IPS DF 6.9 (cell line): ENCODE measurements around the gene RIMS1.
"Not testable (repeated sequence)": the region's sequence is repeated elsewhere in the genome, so short reads cannot be mapped to it uniquely, and the experiment has no call there.

Experiments used
- DNase-seq: peaks from one replicate; pipeline ENCODE4 v3.0.0-alpha.2; 2013; ENCODE audit warnings: low read depth, low spot score
- H3K27ac ChIP-seq: one replicate; pipeline ENCODE4 v1.5.1; 2013; ENCODE audit warnings: low read length, control low read depth
- H3K27me3 ChIP-seq: 2 replicates; pipeline ENCODE4 v1.6.1; 2013; ENCODE audit warnings: mild to moderate bottlenecking, low read length; ENCODE audit not compliant: control insufficient read depth, insufficient read depth
- H3K36me3 ChIP-seq: 2 replicates; pipeline ENCODE4 v1.6.1; 2013; ENCODE audit warnings: low read length; ENCODE audit not compliant: control insufficient read depth, insufficient read depth
- H3K4me1 ChIP-seq: 2 replicates; pipeline ENCODE4 v1.6.1; 2013; ENCODE audit warnings: low read length; ENCODE audit not compliant: control insufficient read depth, insufficient read depth
- H3K4me3 ChIP-seq: 2 replicates; pipeline ENCODE4 v1.5.1; 2013; ENCODE audit warnings: mild to moderate bottlenecking, low read length
- H3K9me3 ChIP-seq: 2 replicates; pipeline ENCODE4 v1.6.1; 2013; ENCODE audit warnings: low read length, inconsistent platforms; ENCODE audit not compliant: control insufficient read depth, insufficient read depth
- WGBS: extraction: QIAGEN DNeasy Blood & Tissue Kit; methylation state at CpG from one replicate; pipeline ENCODE4 v1.1.7; 2013; ENCODE audit warnings: mixed read lengths, missing lambda C conversion rate; ENCODE audit not compliant: insufficient read length, insufficient coverage; 5-methylcytosine and 5-hydroxymethylcytosine counted together

Gene RIMS1

DNA sequence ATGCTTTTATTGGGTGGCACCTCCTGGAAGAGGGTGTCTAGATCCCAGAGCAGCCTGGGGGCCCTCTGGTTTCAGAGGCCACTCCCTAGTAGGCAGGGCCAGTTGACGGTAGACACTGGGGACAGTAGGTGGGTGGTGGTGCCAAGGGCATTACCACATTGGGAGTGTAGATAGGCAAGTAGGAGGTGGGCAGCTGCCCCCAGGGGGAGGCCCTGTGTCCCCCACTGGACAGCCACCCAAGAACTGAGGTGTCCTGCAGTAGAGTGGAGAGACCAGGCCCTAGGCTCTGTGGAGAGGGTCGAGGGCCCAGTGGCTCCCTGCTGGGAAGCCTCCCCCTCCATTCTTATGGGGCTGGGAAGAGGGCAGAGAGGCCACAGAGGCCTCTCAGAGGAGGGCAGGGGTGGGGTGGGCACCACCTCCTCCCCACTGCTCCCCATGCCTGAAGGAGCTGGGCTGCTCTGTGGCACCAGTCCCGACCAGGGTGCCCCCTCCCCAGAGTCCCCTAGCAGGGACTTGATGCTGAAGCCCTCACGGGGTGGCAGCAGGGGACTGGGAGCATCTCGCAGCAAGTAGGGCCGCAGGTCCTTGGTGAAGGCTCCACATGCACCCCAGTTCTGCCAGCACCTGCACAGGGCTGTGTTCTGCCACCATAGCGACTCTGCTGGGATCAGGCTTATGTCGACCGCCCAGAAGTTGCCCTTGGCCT, 430.5 kb downstream of the RIMS1 start:
- no peak overlapping the region for H3K4me3 ChIP-seq
- H3K4me1 ChIP-seq = no peaks in the 10 kb centered on the region
- DNase-seq = no peak
- no peak overlapping the region for H3K27ac ChIP-seq
- H3K36me3 ChIP-seq = no peaks in the 10 kb centered on the region
- WGBS = no CpG with 5 or more reads among the region's 9 CpGs
- no peaks in the 10 kb centered on the region for H3K27me3 ChIP-seq
- H3K9me3 ChIP-seq = no peaks in the 10 kb centered on the region

DNA sequence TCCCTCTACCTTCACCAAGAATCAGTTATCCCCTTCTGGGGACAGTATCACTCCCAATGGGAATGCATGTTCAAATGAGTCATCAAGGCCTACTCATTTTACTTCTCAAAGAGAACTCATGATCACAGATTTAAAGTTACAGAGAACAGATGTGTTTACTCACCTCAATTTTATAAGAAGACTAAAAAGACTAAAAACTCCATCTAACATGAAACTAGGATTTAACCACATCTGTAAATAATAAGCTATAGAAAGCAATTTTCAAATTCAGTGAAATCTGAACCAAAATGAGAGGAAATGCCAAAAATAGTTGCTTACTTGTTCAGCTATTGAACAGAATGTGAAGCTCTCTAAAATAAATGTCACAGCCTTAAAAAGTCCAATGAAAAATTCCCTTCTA, 435.4 kb downstream of the RIMS1 start:
- H3K27ac ChIP-seq = no peak overlapping the region
- H3K9me3 ChIP-seq = no peaks in the 10 kb centered on the region
- DNase-seq = no peak
- no peak overlapping the region for H3K4me3 ChIP-seq
- no peaks in the 10 kb centered on the region for H3K27me3 ChIP-seq
- no peaks in the 10 kb centered on the region for H3K36me3 ChIP-seq
- H3K4me1 ChIP-seq = no peaks in the 10 kb centered on the region

- no peak overlapping the region for H3K4me3 ChIP-seq
- no peaks in the 10 kb centered on the region for H3K4me1 ChIP-seq
- H3K27ac ChIP-seq = no peak overlapping the region
- H3K27me3 ChIP-seq = no peaks in the 10 kb centered on the region
- no CpG with 5 or more reads among the region's 2 CpGs for whole genome bisulfite sequencing
- no peaks in the 10 kb centered on the region for H3K9me3 ChIP-seq
- H3K36me3 ChIP-seq = no peaks in the 10 kb centered on the region
- DNase-seq = no peak
Measured at GRCh38 chr6:72322771-72323170, 436.4 kb downstream of the RIMS1 start.

GRCh38 chr6:72324591-72324990, 438.2 kb downstream of the RIMS1 start:
- no peaks in the 10 kb centered on the region for H3K36me3 ChIP-seq
- no peaks in the 10 kb centered on the region for H3K9me3 ChIP-seq
- no peaks in the 10 kb centered on the region for H3K27me3 ChIP-seq
- H3K4me3 ChIP-seq = no peak overlapping the region
- WGBS = no CpG with 5 or more reads among the region's 4 CpGs
- H3K4me1 ChIP-seq = no peaks in the 10 kb centered on the region
- no peak overlapping the region for H3K27ac ChIP-seq
- no peak for DNase-seq

GRCh38 chr6:72328775-72329174, 442.4 kb downstream of the RIMS1 start:
- no peak for DNase-seq
- no peaks in the 10 kb centered on the region for H3K4me1 ChIP-seq
- H3K4me3 ChIP-seq = no peak overlapping the region
- no peaks in the 10 kb centered on the region for H3K36me3 ChIP-seq
- no peaks in the 10 kb centered on the region for H3K27me3 ChIP-seq
- no peaks in the 10 kb centered on the region for H3K9me3 ChIP-seq
- no peak overlapping the region for H3K27ac ChIP-seq
- WGBS = no CpG with 5 or more reads among the region's 1 CpG

DNA sequence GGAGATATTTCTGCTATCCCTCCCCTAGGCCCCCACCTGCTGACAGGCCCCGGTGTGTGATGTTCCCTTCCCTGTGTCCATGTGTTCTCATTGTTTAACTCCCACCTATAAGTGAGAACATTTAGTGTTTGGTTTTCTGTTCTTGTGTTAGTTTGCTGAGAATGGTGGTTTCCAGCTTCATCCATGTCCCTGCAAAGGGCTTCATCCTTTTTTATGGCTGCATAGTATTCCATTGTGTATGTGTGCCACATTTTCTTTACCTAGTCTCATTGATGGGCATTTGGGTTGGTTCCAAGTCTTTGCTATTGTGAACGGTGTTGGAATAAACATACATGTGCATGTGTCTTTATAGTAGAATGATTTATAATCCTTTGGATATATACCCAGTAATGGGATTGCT, 448.9 kb downstream of the RIMS1 start:
- H3K27ac ChIP-seq, H3K4me1 ChIP-seq, H3K4me3 ChIP-seq, H3K9me3 ChIP-seq, H3K36me3 ChIP-seq, DNase-seq, H3K27me3 ChIP-seq: not testable (repeated sequence)
- WGBS = no CpG with 5 or more reads among the region's 2 CpGs

- Histone ChIP-seq H3K27ac (no peak overlapping the region), H3K9me3 (no peaks in the 10 kb centered on the region), H3K27me3 (no peaks in the 10 kb centered on the region), H3K36me3 (no peaks in the 10 kb centered on the region), H3K4me1 (no peaks in the 10 kb centered on the region), H3K4me3 (no peak overlapping the region)
- no peak for DNase-seq
- WGBS = no CpG with 5 or more reads among the region's 1 CpG
Measured at GRCh38 chr6:72348926-72349325, 462.6 kb downstream of the RIMS1 start.

- Histone ChIP-seq H3K4me3 (no peak overlapping the region), H3K9me3 (no peaks in the 10 kb centered on the region), H3K4me1 (no peaks in the 10 kb centered on the region), H3K36me3 (no peaks in the 10 kb centered on the region), H3K27me3 (no peaks in the 10 kb centered on the region), H3K27ac (no peak overlapping the region)
- DNase-seq = no peak
- no CpG with 5 or more reads among the region's 1 CpG for WGBS
Measured at GRCh38 chr6:72350296-72350881, 464.0 kb downstream of the RIMS1 start.

DNA sequence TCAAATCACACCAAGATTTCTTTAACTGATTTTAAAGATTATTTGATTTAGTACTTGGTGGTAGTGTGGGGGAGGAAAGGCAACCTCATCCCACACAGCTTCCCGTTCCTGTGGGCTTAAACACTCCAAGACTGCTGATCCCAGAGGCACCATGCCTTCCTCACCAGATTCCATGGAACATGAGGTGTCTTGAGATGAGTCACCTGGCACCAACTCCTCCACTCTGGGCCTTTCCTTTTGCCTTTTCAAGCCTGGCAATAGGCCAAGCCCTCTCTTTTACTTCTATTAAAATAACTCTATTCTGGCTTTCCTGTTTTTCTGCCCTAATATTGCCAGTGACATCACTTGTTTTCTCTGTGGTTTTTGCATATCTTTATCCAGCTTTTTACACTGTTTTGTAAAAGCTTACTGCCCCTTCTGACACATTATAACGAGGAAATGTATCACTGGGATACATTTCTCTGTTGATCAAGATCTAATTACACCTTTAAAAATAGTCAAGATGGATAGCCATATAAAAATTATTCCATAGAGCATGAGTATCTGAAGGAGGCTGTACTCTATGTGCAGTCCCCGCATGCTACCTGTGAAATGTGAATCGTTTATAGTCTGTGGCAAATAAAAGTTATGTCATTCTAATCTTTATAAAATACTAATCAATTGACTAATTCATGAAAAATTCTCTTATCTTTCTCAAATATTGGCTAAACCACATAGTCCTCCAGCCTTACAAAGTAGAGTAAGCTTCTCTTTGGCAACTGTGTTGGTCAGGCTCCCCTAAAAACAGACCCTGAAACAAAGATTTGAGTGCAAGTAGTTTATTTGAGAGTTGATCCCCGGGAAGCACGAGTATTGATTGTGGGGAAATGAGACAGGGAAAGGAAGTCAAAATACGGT, 477.7 kb downstream of the RIMS1 start:
- no peak for DNase-seq
- no CpG with 5 or more reads among the region's 7 CpGs for WGBS

GRCh38 chr6:72365773-72366172, 479.4 kb downstream of the RIMS1 start:
- no peak for DNase-seq
- Histone ChIP-seq H3K27me3 (no peaks in the 10 kb centered on the region), H3K4me1 (no peaks in the 10 kb centered on the region; the same call in 1 of the 2 replicates), H3K4me3 (no peak overlapping the region), H3K27ac (no peak overlapping the region), H3K9me3 (no peaks in the 10 kb centered on the region), H3K36me3 (no peaks in the 10 kb centered on the region)
- WGBS = no CpG with 5 or more reads among the region's 4 CpGs

More for the DNA sequence above, 477.7 kb downstream of the RIMS1 start:
- H3K4me1 ChIP-seq = no peaks in the 10 kb centered on the region; the same call in 1 of the 2 replicates
- no peaks in the 10 kb centered on the region for H3K27me3 ChIP-seq
- no peaks in the 10 kb centered on the region for H3K36me3 ChIP-seq
- no peak overlapping the region for H3K27ac ChIP-seq
- no peak overlapping the region for H3K4me3 ChIP-seq
- H3K9me3 ChIP-seq = no peaks in the 10 kb centered on the region
